BE2C (cell line): ENCODE measurements around the gene DPYD.

Experiments used
- DNase-seq: peaks from one replicate; pipeline ENCODE4 v3.0.0-alpha.2; 2020
- H3K27me3 ChIP-seq: fragments of 250-450 bp; sonication (Bioruptor Pico); 2 replicates; pipeline ENCODE4 v1.5.1; 2020; ENCODE audit warnings: mild to moderate bottlenecking
- H3K36me3 ChIP-seq: fragments of 250-450 bp; sonication (Bioruptor Pico); 2 replicates; pipeline ENCODE4 v1.5.1; 2020; ENCODE audit warnings: mild to moderate bottlenecking
- H3K4me1 ChIP-seq: fragments of 250-450 bp; sonication (Bioruptor Pico); 2 replicates; pipeline ENCODE4 v1.5.1; 2020
- H3K4me3 ChIP-seq: 2 replicates; pipeline ENCODE4 v1.5.1; 2011; ENCODE audit warnings: low read depth, low read length
- H3K9me3 ChIP-seq: fragments of 250-450 bp; sonication (Bioruptor Pico); 2 replicates; pipeline ENCODE4 v1.5.1; 2020
- TF ChIP-seq, protein P1 (sequence below): IDR thresholded peaks from 2 replicates; pipeline ENCODE4 v1.5.1; 2012; ENCODE audit warnings: mild to moderate bottlenecking, low read depth, low read length

DPYD gene

DNA sequence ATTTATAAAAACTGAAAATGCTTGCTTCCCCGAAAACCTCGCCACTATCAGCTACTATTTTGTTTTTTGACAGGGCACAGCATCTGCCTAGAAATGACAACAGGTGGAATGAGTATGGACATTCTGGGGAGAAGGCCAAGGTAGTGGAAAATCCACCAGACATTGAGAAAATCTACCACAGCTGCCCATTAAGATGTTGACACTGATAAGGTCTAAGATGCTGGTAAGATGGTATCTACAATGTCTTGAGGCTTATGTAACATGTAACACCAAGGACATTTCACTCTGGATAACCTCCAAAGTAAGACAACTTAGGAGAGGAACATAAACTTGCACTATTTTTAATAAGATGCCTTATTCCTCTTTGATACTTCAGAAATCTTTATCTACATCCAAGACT, 825.1 kb downstream of the DPYD start:
- no peaks in the 10 kb centered on the region for H3K27me3 ChIP-seq
- H3K36me3 ChIP-seq = no peaks in the 10 kb centered on the region
- H3K4me1 ChIP-seq = peaks cover 11% of the 10 kb centered on the region
- no peak for DNase-seq
- TF ChIP-seq, protein P1, sequence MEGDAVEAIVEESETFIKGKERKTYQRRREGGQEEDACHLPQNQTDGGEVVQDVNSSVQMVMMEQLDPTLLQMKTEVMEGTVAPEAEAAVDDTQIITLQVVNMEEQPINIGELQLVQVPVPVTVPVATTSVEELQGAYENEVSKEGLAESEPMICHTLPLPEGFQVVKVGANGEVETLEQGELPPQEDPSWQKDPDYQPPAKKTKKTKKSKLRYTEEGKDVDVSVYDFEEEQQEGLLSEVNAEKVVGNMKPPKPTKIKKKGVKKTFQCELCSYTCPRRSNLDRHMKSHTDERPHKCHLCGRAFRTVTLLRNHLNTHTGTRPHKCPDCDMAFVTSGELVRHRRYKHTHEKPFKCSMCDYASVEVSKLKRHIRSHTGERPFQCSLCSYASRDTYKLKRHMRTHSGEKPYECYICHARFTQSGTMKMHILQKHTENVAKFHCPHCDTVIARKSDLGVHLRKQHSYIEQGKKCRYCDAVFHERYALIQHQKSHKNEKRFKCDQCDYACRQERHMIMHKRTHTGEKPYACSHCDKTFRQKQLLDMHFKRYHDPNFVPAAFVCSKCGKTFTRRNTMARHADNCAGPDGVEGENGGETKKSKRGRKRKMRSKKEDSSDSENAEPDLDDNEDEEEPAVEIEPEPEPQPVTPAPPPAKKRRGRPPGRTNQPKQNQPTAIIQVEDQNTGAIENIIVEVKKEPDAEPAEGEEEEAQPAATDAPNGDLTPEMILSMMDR = no peak
- no peak overlapping the region for H3K4me3 ChIP-seq
- H3K9me3 ChIP-seq = no peaks in the 10 kb centered on the region

DNA sequence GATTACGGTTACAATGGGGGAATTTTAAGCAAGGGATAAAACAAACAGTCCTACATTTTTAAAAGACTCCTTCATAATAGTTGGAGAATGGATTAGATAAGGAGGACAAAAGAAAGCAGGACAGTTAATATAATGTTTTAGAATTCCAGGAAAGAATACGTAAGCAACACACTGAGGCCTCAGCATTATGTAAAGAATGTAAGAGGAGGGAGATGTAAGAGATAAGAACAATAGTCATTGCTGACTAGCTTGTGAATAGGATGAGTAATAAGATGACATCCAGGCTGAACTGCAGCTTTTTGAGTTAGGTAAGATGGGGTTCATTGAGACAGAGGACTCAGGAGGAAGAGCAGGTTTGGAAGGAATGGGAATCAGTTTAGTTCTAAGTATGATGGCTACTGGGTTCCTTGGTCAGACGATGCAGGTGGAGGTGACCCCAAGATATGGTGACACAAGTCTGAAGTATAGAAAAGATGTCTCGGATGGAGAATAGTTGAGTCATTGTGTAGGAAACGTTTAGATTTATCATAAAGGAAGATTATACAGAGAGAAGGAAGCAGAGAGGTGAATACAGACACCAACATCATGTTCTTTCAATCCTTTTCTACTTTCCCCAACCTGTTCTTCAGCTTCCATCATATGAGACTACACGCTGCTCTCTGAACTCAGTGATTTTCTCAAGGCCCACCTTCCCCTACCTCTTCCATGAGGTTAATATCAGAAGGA, 826.4 kb downstream of the DPYD start:
- Histone ChIP-seq H3K27me3 (no peaks in the 10 kb centered on the region), H3K36me3 (no peaks in the 10 kb centered on the region), H3K4me3 (no peak overlapping the region), H3K9me3 (no peaks in the 10 kb centered on the region), H3K4me1 (peaks cover 13% of the 10 kb centered on the region)
- DNase-seq = no peak
- TF ChIP-seq, protein P1 = no peak

DNA sequence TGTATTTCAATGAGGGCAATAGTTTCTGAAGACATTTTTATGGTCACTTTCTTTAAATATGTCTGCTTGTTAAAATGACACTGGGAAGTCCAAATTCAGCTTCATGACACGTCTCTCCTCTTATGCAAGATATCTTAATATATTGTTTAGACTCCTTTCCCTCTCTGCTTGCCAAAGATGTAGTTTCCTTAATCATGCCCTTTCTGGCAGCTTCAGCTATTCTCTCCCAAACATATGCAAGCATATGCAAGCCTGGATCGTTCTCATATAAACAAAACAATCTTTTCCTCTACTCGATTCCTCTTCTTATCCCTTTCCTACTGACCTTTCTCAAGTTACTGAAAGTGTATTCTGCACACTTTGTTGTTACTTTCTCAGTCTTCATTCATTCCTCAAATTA, 827.1 kb downstream of the DPYD start:
- peaks cover 13% of the 10 kb centered on the region for H3K4me1 ChIP-seq
- TF ChIP-seq, protein P1 = no peak
- no peak for DNase-seq
- no peaks in the 10 kb centered on the region for H3K36me3 ChIP-seq
- H3K4me3 ChIP-seq = no peak overlapping the region
- no peaks in the 10 kb centered on the region for H3K27me3 ChIP-seq
- H3K9me3 ChIP-seq = no peaks in the 10 kb centered on the region

DNA sequence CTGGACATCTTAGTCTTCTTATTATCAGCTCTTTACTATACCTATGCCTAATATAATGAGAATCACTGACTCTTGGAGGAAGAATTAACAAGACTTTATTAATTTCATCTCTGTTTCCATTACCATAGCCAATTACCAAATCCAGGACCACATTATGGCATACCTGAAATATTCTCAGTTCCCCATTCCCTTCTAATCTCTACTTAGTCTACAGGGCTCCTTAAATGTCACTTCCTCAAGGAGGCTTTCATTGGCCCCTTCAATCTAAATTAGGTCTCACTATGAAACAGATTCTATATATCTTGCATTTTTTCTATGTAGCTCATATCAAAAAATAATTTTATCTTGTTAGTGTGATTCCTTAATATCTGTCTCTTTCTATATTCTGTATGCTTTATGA, 828.0 kb downstream of the DPYD start:
- Histone ChIP-seq H3K9me3 (no peaks in the 10 kb centered on the region), H3K36me3 (no peaks in the 10 kb centered on the region), H3K4me3 (no peak overlapping the region), H3K27me3 (no peaks in the 10 kb centered on the region), H3K4me1 (peaks cover 14% of the 10 kb centered on the region)
- no peak for DNase-seq
- TF ChIP-seq, protein P1 = no peak

DNA sequence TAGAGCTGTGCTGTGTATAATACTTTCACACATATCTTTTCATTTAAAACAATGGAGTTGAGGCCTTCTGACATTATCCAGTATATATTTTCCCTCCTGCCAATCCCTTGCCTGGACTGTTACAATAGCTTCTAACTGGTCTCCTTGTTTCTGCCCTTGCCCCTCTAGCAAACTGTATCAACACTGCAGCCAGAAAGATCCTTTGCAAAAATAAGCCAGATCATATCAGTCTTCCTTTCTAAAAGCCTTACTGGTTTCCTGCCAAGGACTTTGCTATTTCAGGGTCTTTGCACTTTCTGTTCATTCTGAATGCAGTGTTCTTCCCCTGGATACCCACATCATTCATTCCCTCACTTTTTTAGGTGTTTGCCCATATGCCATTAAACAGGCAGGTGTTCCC, 829.2 kb downstream of the DPYD start:
- no peak overlapping the region for H3K4me3 ChIP-seq
- H3K4me1 ChIP-seq = peaks cover 22% of the 10 kb centered on the region
- H3K27me3 ChIP-seq = no peaks in the 10 kb centered on the region
- H3K9me3 ChIP-seq = no peaks in the 10 kb centered on the region
- TF ChIP-seq, protein P1 = no peak
- no peaks in the 10 kb centered on the region for H3K36me3 ChIP-seq
- no peak for DNase-seq

DNA sequence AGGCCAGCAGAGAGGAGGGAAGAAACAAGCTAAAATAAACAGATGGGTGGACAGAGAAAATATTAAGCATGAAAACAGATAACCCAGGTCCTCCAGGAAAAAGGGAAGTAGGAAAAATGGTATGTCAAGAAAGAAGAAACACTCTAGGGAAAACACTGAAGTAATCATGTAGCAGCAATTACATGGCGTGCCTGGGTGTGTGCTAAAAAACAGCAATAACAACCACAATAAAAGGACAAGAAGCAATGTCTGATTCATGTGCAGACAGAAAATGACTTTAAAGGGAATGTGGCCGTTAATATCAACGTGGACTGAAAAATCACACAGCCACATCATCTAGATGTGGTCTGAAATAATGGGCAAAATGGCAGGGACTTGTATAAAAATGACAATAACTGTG, 829.6 kb downstream of the DPYD start:
- H3K4me1 ChIP-seq = peaks cover 22% of the 10 kb centered on the region
- TF ChIP-seq, protein P1 = no peak
- no peak for DNase-seq
- no peaks in the 10 kb centered on the region for H3K36me3 ChIP-seq
- no peaks in the 10 kb centered on the region for H3K9me3 ChIP-seq
- H3K4me3 ChIP-seq = no peak overlapping the region
- no peaks in the 10 kb centered on the region for H3K27me3 ChIP-seq
